SK-N-SH (cell line): Measurements from ENCODE around the gene MUC13. TPM values are rescaled to one million over a fixed set of nuclear protein-coding genes. Genes with fewer than 3 reads are reported as not detected.
A peak's percentile ranks its signal among the peaks of the same experiment; 100 is the strongest.

ENCODE experiments used
- CTCF ChIA-PET: fragments of 300-600, 350-600 bp; formaldehyde crosslinking; extraction: SDS; loops from one replicate; lab custom pipeline; 2021; lab: Yijun Ruan, JAX
- POLR2A ChIA-PET: fragments of 350-600 bp; sonication (Branson Sonifier 250); formaldehyde crosslinking; extraction: SDS; loops from one replicate; lab custom pipeline; 2020; ENCODE audit warnings: antibody characterized with exemption, inconsistent platforms; lab: Yijun Ruan, JAX
- DNase-seq: peaks from one replicate; pipeline ENCODE4 v3.0.0; 2012
- H2AFZ ChIP-seq: fragments of 200-600 bp; sonication (generic); 2 replicates; pipeline ENCODE4 v1.8.1; 2016; ENCODE audit warnings: antibody characterized with exemption, mild to moderate bottlenecking, low read depth
- H3F3A ChIP-seq: fragments of 200-600 bp; sonication (generic); replicated peaks from 2 replicates; pipeline ENCODE3; 2016; ENCODE audit warnings: antibody characterized with exemption, mild to moderate bottlenecking; ENCODE audit not compliant: insufficient read depth
- H3K27ac ChIP-seq, 2 experiments: fragments of 200-500 bp in 1 of 2; fragments of 200-600 bp in 1 of 2; sonication (Bioruptor generic) in 1 of 2; sonication (generic), shearing (Covaris generic) in 1 of 2; 2 replicates each; pipeline versions ENCODE4 v1.5.1 to v1.6.1; 2014 to 2016; ENCODE audit warnings: low read depth in 2 of 2, inconsistent platforms in 1 of 2, low read length in 1 of 2, mild to moderate bottlenecking in 1 of 2, mixed read lengths in 1 of 2
- H3K27me3 ChIP-seq: fragments of 200-600 bp; sonication (generic), shearing (Covaris generic); 2 replicates; pipeline ENCODE4 v1.6.1; 2016; ENCODE audit warnings: mixed run types; ENCODE audit not compliant: insufficient read depth
- H3K36me3 ChIP-seq, 2 experiments: fragments of 200-500 bp in 1 of 2; fragments of 200-600 bp in 1 of 2; sonication (Bioruptor generic) in 1 of 2; sonication (generic) in 1 of 2; replicated peaks in 1 of 2; 2 replicates each; pipeline versions ENCODE3 to v1.5.1; 2014 to 2016; ENCODE audit warnings: low read length in 1 of 2, mild to moderate bottlenecking in 1 of 2; ENCODE audit not compliant: insufficient read depth in 2 of 2, control insufficient read depth in 1 of 2
- H3K4me1 ChIP-seq, 2 experiments: fragments of 200-500 bp in 1 of 2; fragments of 200-600 bp in 1 of 2; sonication (Bioruptor generic) in 1 of 2; sonication (generic), shearing (Covaris generic) in 1 of 2; 2 replicates each; pipeline versions ENCODE4 v1.5.1 to v1.6.1; 2014 to 2016; ENCODE audit warnings: low read depth in 1 of 2, low read length in 1 of 2, mixed run types in 1 of 2; ENCODE audit not compliant: insufficient read depth in 2 of 2, control insufficient read depth in 1 of 2
- H3K4me2 ChIP-seq: fragments of 200-600 bp; sonication (generic), shearing (Covaris generic); 2 replicates; pipeline ENCODE4 v1.6.1; 2017; ENCODE audit warnings: mixed run types
- H3K4me3 ChIP-seq, 2 experiments: fragments of 200-500 bp in 1 of 2; fragments of 200-600 bp in 1 of 2; sonication (Bioruptor generic) in 1 of 2; sonication (generic), shearing (Covaris generic) in 1 of 2; 2 replicates each; pipeline versions ENCODE4 v1.5.1 to v1.8.1; 2014 to 2016; ENCODE audit warnings: low read depth in 2 of 2, inconsistent platforms in 1 of 2, low read length in 1 of 2, mild to moderate bottlenecking in 1 of 2, mixed read lengths in 1 of 2, moderate library complexity in 1 of 2
- H3K79me2 ChIP-seq: fragments of 200-600 bp; sonication (generic); 2 replicates; pipeline ENCODE4 v1.8.1; 2017; ENCODE audit warnings: mild to moderate bottlenecking; ENCODE audit not compliant: insufficient read depth
- H3K9ac ChIP-seq: fragments of 200-600 bp; sonication (generic); 2 replicates; pipeline ENCODE4 v1.6.1; 2017; ENCODE audit warnings: mixed run types
- H3K9me2 ChIP-seq: fragments of 200-600 bp; sonication (generic); 2 replicates; pipeline ENCODE4 v1.6.1; 2017; ENCODE audit warnings: mixed run types
- H3K9me3 ChIP-seq: fragments of 200-600 bp; sonication (generic); 2 replicates; pipeline ENCODE4 v1.6.1; 2017; ENCODE audit warnings: mixed run types, mild to moderate bottlenecking, moderate library complexity
- H4K20me1 ChIP-seq: fragments of 200-600 bp; sonication (generic); 2 replicates; pipeline ENCODE4 v1.6.1; 2017; ENCODE audit warnings: mild to moderate bottlenecking, mixed run types; ENCODE audit not compliant: insufficient read depth
- CHD2 ChIP-seq: fragments of 150-350 bp; IDR thresholded peaks from 2 replicates; pipeline ENCODE4 v1.6.1; 2018; ENCODE audit warnings: low read length; ENCODE audit not compliant: partially characterized antibody
- ELF1 ChIP-seq: IDR thresholded peaks from 2 replicates; pipeline ENCODE4 v1.4.0; 2012
- EP300 ChIP-seq, 2 experiments: IDR thresholded peaks; 2 replicates each; pipeline versions ENCODE4 v1.4.0 to v1.6.1; 2012; ENCODE audit warnings: borderline replicate concordance in 1 of 2, low read depth in 1 of 2, low read length in 1 of 2
- FOXJ3 ChIP-seq: sonication (generic); formaldehyde crosslinking; IDR thresholded peaks from 2 replicates; pipeline ENCODE4 v1.5.1; 2020; ENCODE audit warnings: mild to moderate bottlenecking, missing genetic modification reagents
- GATA2 ChIP-seq: sonication (generic); formaldehyde crosslinking; IDR thresholded peaks from 2 replicates; pipeline ENCODE4 v1.5.0; 2020; ENCODE audit warnings: mild to moderate bottlenecking, missing genetic modification reagents
- JUND ChIP-seq: IDR thresholded peaks from 2 replicates; pipeline ENCODE4 v1.4.0; 2012
- MAX ChIP-seq: IDR thresholded peaks from 2 replicates; pipeline ENCODE4 v1.4.0; 2012; ENCODE audit warnings: low read depth
- NFIC ChIP-seq: IDR thresholded peaks from 2 replicates; pipeline ENCODE4 v1.4.0; 2012; ENCODE audit warnings: borderline replicate concordance
- NRF1 ChIP-seq: IDR thresholded peaks from 2 replicates; pipeline ENCODE4 v1.6.1; 2012; ENCODE audit warnings: low read depth, mild to moderate bottlenecking, low read length
- PBX3 ChIP-seq: IDR thresholded peaks from 2 replicates; pipeline ENCODE4; 2012
- POLR2AphosphoS5 ChIP-seq: IDR thresholded peaks from 2 replicates; pipeline ENCODE4 v1.6.1; 2012; ENCODE audit warnings: low read depth, low read length
- RCOR1 ChIP-seq: fragments of 150-350 bp; IDR thresholded peaks from 2 replicates; pipeline ENCODE4 v1.6.1; 2017; ENCODE audit warnings: antibody characterized with exemption, low read length
- RXRA ChIP-seq: IDR thresholded peaks from 2 replicates; pipeline ENCODE4 v1.4.0; 2012; ENCODE audit warnings: low read depth, mild to moderate bottlenecking, borderline replicate concordance
- YY1 ChIP-seq: IDR thresholded peaks from 2 replicates; pipeline ENCODE4 v1.4.0; 2012; ENCODE audit warnings: low read depth, mild to moderate bottlenecking
- WGBS: methylation state at CpG from one replicate; pipeline ENCODE4 v1.1.6; 2017; ENCODE audit warnings: low lambda C conversion rate; 5-methylcytosine and 5-hydroxymethylcytosine counted together
- polyA plus RNA-seq, 3 experiments: library from polyadenylated mRNA; depleted of rRNA; stranded (reverse); fragments of >200 nt; gene quantifications; 2 replicates each; pipeline ENCODE4 v1.2.3, GENCODE V29; 2012

Gene MUC13
- polyA plus RNA-seq, 1 of the 3 experiments (the other 2 are of a cell fraction): not detected

- Histone ChIP-seq H3K27me3 (no peaks in the 10 kb centered on the region), H3K36me3 (peaks cover 11 to 20% of the 10 kb centered on the region in 2 experiments), H3K4me2 (0 out of 2 replicates have a peak overlapping the region, but pooled peaks have one; percentile 12), H4K20me1 (no peaks in the 10 kb centered on the region; the same call in 1 of the 2 replicates), H3K9me3 (no peaks in the 10 kb centered on the region), H2AFZ (no peak overlapping the region), H3K4me3 (no peak overlapping the region), H3K9ac (no peak overlapping the region), H3K79me2 (peaks cover 86% of the 10 kb centered on the region), H3K4me1 (peaks cover 15 to 43% of the 10 kb centered on the region in 2 experiments)
- 90% methylated on average over 3 of the region's 3 CpGs for WGBS
- no peak for DNase-seq
- no peak for TF ChIP-seq POLR2AphosphoS5
- no peak for TF ChIP-seq PBX3
- TF ChIP-seq RCOR1: no peak
- TF ChIP-seq EP300 (IDR thresholded peaks at IDR 0.05; ENCODE audit: borderline replicate concordance in 1 of 2, low read depth in 1 of 2, low read length in 1 of 2): no peak
- TF ChIP-seq CHD2: no peak
- TF ChIP-seq RXRA: no peak
- no peak for TF ChIP-seq ELF1
- no peak for TF ChIP-seq NRF1
- no peak for TF ChIP-seq JUND
- TF ChIP-seq GATA2: no peak
- TF ChIP-seq FOXJ3 (CRISPR knock-in tag): no peak
- TF ChIP-seq, all 33 proteins: peak for 0
- POLR2A ChIA-PET: no interaction called here
- Histone ChIP-seq H3K27ac (peak overlapping the region; percentile 0 to 92; a peak in 3 of 4 replicates), H3F3A (peaks cover 28% of the 10 kb centered on the region), H3K9me2 (no peaks in the 10 kb centered on the region)
- CTCF ChIA-PET: interaction anchor here (1.1 to 2.4 kb wide), 4 partner anchors 9 to 115 kb away, joined by 3 to 7 read pairs (median 5); no protein-coding TSS in a partner anchor
These were observed 58.1 kb downstream of the MUC13 start for GRCh38 chr3:124876401-124876878.

GRCh38 chr3:124873226-124873625 lies 61.3 kb downstream of the MUC13 start:
- TF ChIP-seq MAX (no peak), NFIC (no peak), FOXJ3 (CRISPR knock-in tag) (no peak), YY1 (no peak)
- TF ChIP-seq, all 33 proteins: peak for 0
- CTCF ChIA-PET: interaction anchor here (1.7 kb wide), 1 partner anchor 28 kb away, joined by 3 read pairs; no protein-coding TSS in a partner anchor

More at GRCh38 chr3:124873226-124873625, 61.3 kb downstream of the MUC13 start:
- Histone ChIP-seq H3K27me3 (no peaks in the 10 kb centered on the region), H3K4me1 (peaks cover 5 to 25% of the 10 kb centered on the region in 2 experiments; a peak in 3 of 4 replicates), H3K27ac (no peak overlapping the region), H3K4me2 (no peak overlapping the region), H3K9ac (no peak overlapping the region), H3K9me3 (no peaks in the 10 kb centered on the region), H3K4me3 (no peak overlapping the region), H3K79me2 (peaks cover 86% of the 10 kb centered on the region), H4K20me1 (no peaks in the 10 kb centered on the region; the same call in 1 of the 2 replicates), H3K36me3 (peaks cover 14 to 41% of the 10 kb centered on the region in 2 experiments), H2AFZ (no peak overlapping the region), H3K9me2 (no peaks in the 10 kb centered on the region), H3F3A (peaks cover 4% of the 10 kb centered on the region)
- no peak for DNase-seq
- 90% methylated on average over 1 of the region's 1 CpG for WGBS
- POLR2A ChIA-PET: no interaction called here
